Measurements from ENCODE around the gene PELI1. TPM values are rescaled to one million over a fixed set of nuclear protein-coding genes. Genes with fewer than 3 reads are reported as not detected.

PELI1 gene, protein sequence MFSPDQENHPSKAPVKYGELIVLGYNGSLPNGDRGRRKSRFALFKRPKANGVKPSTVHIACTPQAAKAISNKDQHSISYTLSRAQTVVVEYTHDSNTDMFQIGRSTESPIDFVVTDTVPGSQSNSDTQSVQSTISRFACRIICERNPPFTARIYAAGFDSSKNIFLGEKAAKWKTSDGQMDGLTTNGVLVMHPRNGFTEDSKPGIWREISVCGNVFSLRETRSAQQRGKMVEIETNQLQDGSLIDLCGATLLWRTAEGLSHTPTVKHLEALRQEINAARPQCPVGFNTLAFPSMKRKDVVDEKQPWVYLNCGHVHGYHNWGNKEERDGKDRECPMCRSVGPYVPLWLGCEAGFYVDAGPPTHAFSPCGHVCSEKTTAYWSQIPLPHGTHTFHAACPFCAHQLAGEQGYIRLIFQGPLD
- total RNA-seq: 10 to 100 TPM; 32.5 to 34.0 TPM

DNA sequence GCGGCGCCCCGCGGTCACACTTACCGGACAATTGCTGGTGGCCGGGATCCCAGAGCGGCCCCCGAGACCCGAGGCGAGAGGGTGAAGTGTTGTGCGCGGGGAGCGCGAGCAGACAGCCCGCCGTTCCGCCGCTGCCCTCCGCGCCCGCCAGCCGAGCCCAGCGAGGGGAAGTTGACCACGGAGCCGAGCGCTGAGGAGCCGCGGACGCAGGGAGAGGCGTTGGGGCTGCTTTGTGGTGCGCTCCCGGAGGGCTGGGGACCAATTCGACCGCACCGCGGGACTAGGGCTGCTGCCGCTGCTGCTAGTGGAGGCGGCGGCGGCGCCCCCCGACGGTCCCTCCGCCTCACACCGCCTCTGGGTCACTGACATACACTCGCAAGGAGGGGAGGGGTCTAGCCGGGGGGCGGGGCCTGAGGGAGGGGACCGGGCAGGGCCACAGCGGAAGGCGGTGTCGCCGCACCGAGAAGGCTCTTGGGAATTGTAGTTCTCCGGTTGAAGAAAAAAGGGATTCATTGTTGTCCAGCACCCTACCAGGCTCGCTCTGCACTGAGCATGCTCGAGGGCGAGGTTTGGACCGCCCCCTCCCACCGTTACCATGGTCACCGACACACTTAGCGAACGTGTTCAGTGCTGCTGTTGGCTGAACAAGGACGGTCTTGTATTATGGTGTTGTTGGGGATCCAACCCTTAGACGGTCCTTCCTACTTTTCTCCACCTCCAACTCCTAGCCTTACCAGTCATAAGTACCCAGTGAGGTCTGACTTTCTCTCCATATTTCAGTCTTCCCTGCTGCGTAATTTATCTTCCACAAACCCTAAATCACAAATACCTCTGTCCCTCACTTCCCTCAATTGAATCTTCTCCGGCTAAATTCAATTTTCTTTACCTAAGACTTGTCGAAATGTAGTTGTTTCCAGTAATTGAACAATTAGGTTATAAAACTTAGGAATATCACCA, at the start of gene PELI1:
Gene PELI1, minus strand, starts transcription at position 364 of the 957 bp plus-strand sequence. CDS start 36,110 bp downstream, outside the sequence.
- ChIA-PET CTCF (interaction anchor here (1.0 kb wide), 1 partner anchor 70 kb away, joined by 4 read pairs; no protein-coding TSS in a partner anchor), POLR2A (interaction anchor here (1.0 kb wide), 1 partner anchor 9 kb away, joined by 4 read pairs; no protein-coding TSS in a partner anchor)

- ChIA-PET POLR2A (no interaction called here), CTCF (no interaction called here)
Observed at GRCh38 chr2:64193491-64193890, 49.3 kb upstream of the PELI1 start.

- POLR2A ChIA-PET: interaction anchor here (0.5 kb wide), 1 partner anchor 12 kb away, joined by 3 read pairs; no protein-coding TSS in a partner anchor
- CTCF ChIA-PET: no interaction called here
Observed at GRCh38 chr2:64192664-64193105, 48.5 kb upstream of the PELI1 start.

GRCh38 chr2:64192125-64192479, 47.9 kb upstream of the PELI1 start:
- ChIA-PET POLR2A (interaction anchor here (0.5 kb wide), 1 partner anchor 13 kb away, joined by 3 read pairs; no protein-coding TSS in a partner anchor), CTCF (no interaction called here)

DNA sequence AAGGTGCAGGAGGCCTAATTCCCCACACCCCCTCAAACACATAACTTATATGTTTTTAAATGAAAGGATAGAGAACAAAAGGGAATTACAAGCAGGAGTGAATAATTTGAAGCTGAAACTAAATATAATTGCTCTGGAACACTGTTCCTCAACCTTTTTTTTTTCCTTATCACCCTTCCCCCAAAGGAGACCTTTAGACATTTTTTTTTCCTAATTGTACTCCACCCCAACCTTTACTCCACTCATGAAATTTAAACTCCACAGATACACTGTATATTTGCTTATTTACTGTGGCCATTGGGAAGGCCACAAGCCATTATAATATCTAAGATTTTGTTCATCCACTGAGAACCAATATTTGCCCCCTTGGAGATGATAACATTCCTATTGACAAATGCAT, 45.4 kb upstream of the PELI1 start:
- POLR2A ChIA-PET: no interaction called here
- CTCF ChIA-PET: no interaction called here

- POLR2A ChIA-PET: no interaction called here
- CTCF ChIA-PET: no interaction called here
Observed at GRCh38 chr2:64189167-64189566, 44.9 kb upstream of the PELI1 start.

- POLR2A ChIA-PET: no interaction called here
Observed at GRCh38 chr2:64186699-64187605, 42.7 kb upstream of the PELI1 start.

GRCh38 chr2:64179582-64180321, 35.5 kb upstream of the PELI1 start:
- CTCF ChIA-PET: interaction anchor here (0.9 kb wide), 1 partner anchor 27 kb away, joined by 4 read pairs; no protein-coding TSS in a partner anchor
- POLR2A ChIA-PET: no interaction called here

More at GRCh38 chr2:64186699-64187605, 42.7 kb upstream of the PELI1 start:
- CTCF ChIA-PET: no interaction called here

DNA sequence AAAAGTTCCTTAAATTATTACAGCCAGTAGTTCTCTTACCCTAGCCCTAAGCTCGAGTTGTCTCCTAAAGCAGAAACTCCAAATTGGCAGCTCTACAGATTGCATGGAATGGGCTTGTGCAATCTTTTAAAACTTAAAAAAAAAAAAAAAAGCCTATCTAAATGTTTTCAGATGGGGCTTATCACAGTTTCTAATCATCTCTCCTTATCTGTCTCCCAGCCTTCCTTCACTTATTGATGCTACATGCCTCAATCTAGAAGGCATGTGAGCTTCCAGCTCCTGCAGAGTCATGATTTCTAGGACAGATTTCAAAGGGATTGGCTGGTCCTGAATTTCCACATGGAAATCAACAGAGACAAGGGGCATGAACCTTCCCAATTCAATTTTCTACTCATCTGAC, 33.1 kb upstream of the PELI1 start:
- CTCF ChIA-PET: no interaction called here
- POLR2A ChIA-PET: no interaction called here

DNA sequence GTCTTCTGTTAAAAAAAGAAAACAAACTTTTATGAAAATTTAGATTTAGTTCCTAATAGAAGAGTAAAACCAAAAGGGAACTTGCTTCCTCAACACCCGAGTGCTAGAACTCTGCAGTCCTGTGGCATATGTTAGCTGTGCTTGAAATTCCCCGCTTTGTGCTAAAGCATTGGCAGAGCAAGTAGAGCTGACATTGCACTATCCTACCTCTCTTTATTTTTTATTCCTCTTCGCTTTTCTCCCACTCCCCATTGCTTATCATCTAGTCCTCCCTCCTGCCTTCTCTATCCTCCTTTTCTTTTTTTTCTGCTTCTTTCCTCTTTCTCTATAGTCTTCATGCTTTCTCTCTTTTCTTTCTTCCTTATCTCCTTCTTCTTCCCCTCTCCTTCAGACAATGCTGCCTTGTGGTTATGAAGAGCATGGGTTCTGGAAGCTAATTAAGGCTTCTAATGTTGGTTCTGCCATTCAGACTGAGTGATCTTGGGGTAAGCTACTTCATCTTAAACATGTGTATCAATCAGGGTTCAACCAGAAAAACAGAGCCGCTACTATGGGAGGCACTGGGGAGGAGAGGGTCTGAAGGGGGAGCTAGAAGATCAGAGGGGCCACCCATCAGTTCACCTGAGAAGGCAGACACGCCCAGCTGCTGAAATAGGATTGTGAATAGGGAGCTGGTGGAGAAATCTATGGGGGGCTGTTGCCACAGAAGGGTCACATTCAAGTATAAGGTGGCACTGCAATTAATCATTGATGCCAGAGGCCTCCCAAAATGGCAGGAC, 31.4 kb upstream of the PELI1 start:
- ChIA-PET POLR2A (no interaction called here), CTCF (no interaction called here)

DNA sequence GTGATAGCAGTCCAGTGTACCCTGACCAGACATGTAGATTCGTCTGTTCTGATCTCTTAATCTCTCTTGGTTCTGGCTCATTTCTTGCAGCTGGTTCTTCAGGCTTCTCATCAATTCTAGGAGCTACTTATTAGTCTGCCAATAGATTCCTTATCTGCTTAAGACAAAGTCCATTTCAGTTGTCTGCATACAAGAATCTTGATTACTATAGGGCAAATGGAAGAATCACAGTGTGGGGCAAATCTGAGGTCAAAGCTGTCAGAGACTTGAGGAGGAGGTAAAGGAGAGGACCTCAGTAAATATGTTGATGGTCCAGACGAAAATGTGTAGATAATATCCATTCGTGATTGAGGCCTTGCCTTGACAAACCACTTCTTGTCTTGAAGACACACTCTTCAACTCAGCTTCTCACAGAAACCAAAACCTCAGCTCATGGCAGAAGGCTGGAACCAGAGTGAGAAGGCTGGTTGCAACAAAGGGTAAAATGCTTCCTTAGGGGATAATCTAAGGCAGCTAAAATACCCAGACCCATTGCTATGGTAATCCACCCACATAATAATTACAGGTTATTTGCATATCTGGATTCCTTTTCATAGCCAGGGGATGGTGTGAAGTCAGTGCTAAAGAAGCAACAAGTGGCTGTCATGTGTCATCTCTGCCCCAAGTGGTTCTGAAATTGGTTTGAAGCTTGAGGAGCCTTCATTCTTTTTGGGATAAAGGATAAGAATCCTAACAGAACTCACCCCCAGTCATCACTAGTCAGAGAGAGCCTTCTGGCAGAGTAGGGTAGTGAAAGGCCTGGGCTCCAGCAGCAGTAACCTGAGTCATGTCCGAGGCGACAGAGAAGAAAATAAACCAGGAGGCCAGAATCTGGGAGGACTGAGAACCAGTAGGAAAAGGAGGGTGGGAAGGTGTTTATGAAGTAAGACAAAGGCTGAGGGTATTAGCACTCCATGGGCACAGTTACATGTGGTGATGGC, 29.2 kb upstream of the PELI1 start:
- POLR2A ChIA-PET: interaction anchor here (0.6 kb wide), 1 partner anchor 15 kb away, joined by 3 read pairs; no protein-coding TSS in a partner anchor
- CTCF ChIA-PET: no interaction called here

GRCh38 chr2:64168756-64169155, 24.5 kb upstream of the PELI1 start:
- ChIA-PET POLR2A (no interaction called here), CTCF (no interaction called here)

DNA sequence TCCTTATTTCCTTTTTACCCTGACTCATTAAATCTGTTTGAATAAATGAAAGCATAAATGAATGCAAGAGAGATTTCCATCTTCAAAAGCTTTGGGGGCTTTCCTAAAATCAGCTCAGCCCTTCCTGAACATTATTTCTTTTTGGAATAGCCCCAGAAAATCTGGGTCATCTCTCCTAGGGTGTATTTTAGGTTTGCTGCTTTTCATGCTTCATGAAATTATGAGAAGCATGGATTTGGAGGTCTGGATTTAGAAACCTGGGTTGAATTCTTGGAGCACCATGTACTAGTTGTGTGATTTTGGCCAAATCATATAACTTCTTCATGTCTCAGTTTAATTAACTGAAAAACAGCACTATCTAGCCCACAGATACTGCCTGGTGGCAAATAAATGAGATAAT, 24.0 kb upstream of the PELI1 start:
- ChIA-PET CTCF (interaction anchor here (1.1 kb wide), 1 partner anchor 46 kb away, joined by 3 read pairs; no protein-coding TSS in a partner anchor), POLR2A (no interaction called here)

- ChIA-PET POLR2A (no interaction called here), CTCF (interaction anchor here (1.1 kb wide), 1 partner anchor 48 kb away, joined by 3 read pairs; no protein-coding TSS in a partner anchor)
Observed at GRCh38 chr2:64166637-64167420, 22.6 kb upstream of the PELI1 start.

DNA sequence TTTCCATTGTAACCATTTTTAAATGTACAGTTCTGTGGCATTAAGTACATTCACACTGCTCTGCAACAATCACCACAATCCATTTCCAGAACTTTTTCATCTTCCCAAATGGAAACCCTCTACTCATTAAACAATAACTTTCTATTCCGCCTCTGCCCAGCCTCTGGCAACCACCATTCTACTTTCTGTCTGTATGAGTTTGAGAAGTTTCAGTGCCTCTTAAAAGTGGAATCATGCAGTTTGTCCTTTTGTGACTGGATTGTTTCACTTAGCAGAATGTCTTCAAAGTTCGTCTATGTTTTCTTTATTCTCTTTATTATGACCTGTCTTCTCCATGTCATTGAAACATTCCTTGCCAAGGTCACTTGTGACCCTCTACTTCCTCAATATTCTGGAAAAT, 22.0 kb upstream of the PELI1 start:
- CTCF ChIA-PET: no interaction called here
- POLR2A ChIA-PET: no interaction called here

DNA sequence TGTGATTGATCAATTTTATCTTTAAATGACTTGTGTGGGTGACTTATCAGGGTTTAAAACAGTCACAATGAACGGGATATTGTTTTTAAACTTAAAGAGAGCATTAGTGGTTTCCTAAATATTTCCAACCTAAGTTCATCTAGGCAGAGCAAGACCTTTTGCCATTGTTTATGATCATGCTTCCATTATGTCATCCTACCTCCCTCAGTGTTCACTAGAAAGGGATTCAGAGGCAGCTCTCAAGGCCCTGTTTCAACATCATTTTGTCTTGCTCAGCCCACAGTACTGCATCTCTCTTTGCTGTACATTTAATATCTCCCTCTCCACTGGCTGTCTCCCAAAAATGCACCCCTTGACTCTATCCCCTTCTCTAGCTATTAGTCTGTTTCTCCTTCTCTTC, 21.5 kb upstream of the PELI1 start:
- ChIA-PET CTCF (no interaction called here), POLR2A (interaction anchor here (0.9 kb wide), 1 partner anchor 18 kb away, joined by 3 read pairs; no protein-coding TSS in a partner anchor)
